ENCODE results near the gene DNAJC4. TPM values are rescaled to one million over a fixed set of nuclear protein-coding genes. Genes with fewer than 3 reads are reported as not detected.

The DNAJC4 gene
- total and polyA plus RNA-seq, 9 of the 15 experiments (the other 6 are each of a cell fraction or from before 2014, with no cell fraction given), result 4.0 to 32.6 (median 19.9) TPM

DNA sequence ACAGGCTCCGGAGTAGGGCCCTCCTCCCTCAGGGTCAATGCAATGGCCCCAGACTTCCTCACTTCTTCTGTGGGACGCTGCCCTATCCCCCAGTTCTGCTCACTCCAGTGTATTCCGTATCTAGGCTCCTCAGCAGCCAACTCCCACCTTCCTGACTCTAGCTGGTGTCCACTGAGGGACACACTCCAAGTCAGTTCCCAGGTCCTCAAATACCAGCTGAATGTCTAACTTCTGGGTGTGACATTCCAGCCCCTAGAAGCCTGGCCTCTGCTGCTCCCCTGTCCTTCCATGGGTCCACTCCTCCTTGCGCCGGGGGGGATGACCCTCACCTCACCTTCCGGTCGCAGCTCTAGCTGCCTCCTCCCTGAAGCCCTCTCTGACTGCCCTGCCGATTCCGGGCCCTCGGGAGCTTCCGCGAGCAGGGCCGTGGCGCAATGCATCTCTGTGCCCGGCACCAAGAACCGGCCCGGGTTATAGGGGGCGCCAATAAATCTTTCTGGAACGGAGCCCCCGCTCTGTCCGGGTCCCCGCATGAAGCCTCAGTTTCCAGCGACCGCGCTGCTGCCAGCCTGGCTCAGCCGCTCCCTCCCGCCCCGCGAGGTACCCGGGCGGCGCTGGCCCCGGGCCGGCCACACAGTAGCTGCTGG lies 38.7 kb downstream of the DNAJC4 start (continued):
- TF ChIP-seq, protein P1, sequence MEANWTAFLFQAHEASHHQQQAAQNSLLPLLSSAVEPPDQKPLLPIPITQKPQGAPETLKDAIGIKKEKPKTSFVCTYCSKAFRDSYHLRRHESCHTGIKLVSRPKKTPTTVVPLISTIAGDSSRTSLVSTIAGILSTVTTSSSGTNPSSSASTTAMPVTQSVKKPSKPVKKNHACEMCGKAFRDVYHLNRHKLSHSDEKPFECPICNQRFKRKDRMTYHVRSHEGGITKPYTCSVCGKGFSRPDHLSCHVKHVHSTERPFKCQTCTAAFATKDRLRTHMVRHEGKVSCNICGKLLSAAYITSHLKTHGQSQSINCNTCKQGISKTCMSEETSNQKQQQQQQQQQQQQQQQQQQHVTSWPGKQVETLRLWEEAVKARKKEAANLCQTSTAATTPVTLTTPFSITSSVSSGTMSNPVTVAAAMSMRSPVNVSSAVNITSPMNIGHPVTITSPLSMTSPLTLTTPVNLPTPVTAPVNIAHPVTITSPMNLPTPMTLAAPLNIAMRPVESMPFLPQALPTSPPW (CRISPR knock-in tag; IDR thresholded peaks at IDR 0.05), result peak; percentile 15; the same call in 1 of the 2 replicates
- TF ChIP-seq ZNF174 (CRISPR knock-in tag; IDR thresholded peaks at IDR 0.05) (no peak), TEAD2 (tag; IDR thresholded peaks at IDR 0.05) (no peak), SIN3A (IDR thresholded peaks at IDR 0.05; ENCODE audit: borderline replicate concordance in 2 of 2, control insufficient read depth in 1 of 2, low read depth in 2 of 2, low read length in 2 of 2) (no peak), TFAM (CRISPR knock-in tag; conservative IDR thresholded peaks at IDR 0.05) (no peak), CREB1 (IDR thresholded peaks at IDR 0.05) (no peak), CREB1 (CRISPR knock-in tag; IDR thresholded peaks at IDR 0.05) (peak; percentile 71; the same call in 1 of the 2 replicates), ZNF830 (CRISPR knock-in tag; IDR thresholded peaks at IDR 0.05) (0 out of 2 replicates have a peak, but pooled peaks have one; percentile 18), NFYB (IDR thresholded peaks at IDR 0.05; ENCODE audit: extremely low read depth, insufficient read length) (no peak), MYNN (IDR thresholded peaks at IDR 0.05) (peak; percentile 78), MYNN (CRISPR knock-in tag; IDR thresholded peaks at IDR 0.05) (no peak), SMARCC2 (IDR thresholded peaks at IDR 0.05; ENCODE audit: low read depth) (no peak), ZC3H4 (CRISPR knock-in tag; IDR thresholded peaks at IDR 0.05; ENCODE audit: borderline replicate concordance) (peak; percentile 33; the same call in 1 of the 2 replicates), NEUROD1 (IDR thresholded peaks at IDR 0.05; ENCODE audit: borderline replicate concordance, low read depth, low read length, partially characterized antibody) (no peak), ZBTB7A (IDR thresholded peaks at IDR 0.05; ENCODE audit: borderline replicate concordance, control insufficient read depth, low read depth, low read length) (peak; percentile 48; the same call in 1 of the 2 replicates), TAF15 (IDR thresholded peaks at IDR 0.05; ENCODE audit: low read depth, low read length) (no peak), SAP30 (IDR thresholded peaks at IDR 0.05; ENCODE audit: borderline replicate concordance, insufficient read depth, low read depth, low read length, poor library complexity, severe bottlenecking) (no peak), CHCHD3 (CRISPR knock-in tag; IDR thresholded peaks at IDR 0.05) (no peak), ZNF79 (CRISPR knock-in tag; IDR thresholded peaks at IDR 0.05; ENCODE audit: low read depth) (no peak), MTF1 (CRISPR knock-in tag; IDR thresholded peaks at IDR 0.05; ENCODE audit: borderline replicate concordance) (no peak), ZSCAN29 (IDR thresholded peaks at IDR 0.05) (no peak), ZNF24 (IDR thresholded peaks at IDR 0.05) (no peak)
- TF ChIP-seq, protein P2, sequence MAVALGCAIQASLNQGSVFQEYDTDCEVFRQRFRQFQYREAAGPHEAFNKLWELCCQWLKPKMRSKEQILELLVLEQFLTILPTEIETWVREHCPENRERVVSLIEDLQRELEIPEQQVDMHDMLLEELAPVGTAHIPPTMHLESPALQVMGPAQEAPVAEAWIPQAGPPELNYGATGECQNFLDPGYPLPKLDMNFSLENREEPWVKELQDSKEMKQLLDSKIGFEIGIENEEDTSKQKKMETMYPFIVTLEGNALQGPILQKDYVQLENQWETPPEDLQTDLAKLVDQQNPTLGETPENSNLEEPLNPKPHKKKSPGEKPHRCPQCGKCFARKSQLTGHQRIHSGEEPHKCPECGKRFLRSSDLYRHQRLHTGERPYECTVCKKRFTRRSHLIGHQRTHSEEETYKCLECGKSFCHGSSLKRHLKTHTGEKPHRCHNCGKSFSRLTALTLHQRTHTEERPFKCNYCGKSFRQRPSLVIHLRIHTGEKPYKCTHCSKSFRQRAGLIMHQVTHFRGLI (CRISPR knock-in tag; IDR thresholded peaks at IDR 0.05), result no peak
- TF ChIP-seq, protein P3, sequence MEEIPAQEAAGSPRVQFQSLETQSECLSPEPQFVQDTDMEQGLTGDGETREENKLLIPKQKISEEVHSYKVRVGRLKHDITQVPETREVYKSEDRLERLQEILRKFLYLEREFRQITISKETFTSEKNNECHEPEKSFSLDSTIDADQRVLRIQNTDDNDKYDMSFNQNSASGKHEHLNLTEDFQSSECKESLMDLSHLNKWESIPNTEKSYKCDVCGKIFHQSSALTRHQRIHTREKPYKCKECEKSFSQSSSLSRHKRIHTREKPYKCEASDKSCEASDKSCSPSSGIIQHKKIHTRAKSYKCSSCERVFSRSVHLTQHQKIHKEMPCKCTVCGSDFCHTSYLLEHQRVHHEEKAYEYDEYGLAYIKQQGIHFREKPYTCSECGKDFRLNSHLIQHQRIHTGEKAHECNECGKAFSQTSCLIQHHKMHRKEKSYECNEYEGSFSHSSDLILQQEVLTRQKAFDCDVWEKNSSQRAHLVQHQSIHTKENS (CRISPR knock-in tag; IDR thresholded peaks at IDR 0.05), result 0 out of 2 replicates have a peak, but pooled peaks have one; percentile 31
